Hepatocyte (in vitro differentiated cells): Measurements from ENCODE around the gene IGLON5.

Experiments used
- CTCF ChIP-seq: fragments of 200-600 bp; sonication (generic); IDR thresholded peaks from 2 replicates; pipeline ENCODE4 v1.5.1; 2016; ENCODE audit warnings: antibody characterized with exemption, mild to moderate bottlenecking; ENCODE audit not compliant: poor library complexity
- EZH2phosphoT487 ChIP-seq: fragments of 200-600 bp; sonication (generic); IDR thresholded peaks from one replicate; pipeline ENCODE4 v1.6.1; 2018; ENCODE audit warnings: antibody characterized with exemption, mild to moderate bottlenecking, low read depth, moderate library complexity; ENCODE audit not compliant: unreplicated experiment, severe bottlenecking

GRCh38 chr19:51271067-51271466, 40.4 kb upstream of the IGLON5 start:
- TF ChIP-seq CTCF (no peak), EZH2phosphoT487 (no peak)
